Kidney (tissue), 14 donors: ENCODE measurements around the gene BACH2. TPM values are rescaled to one million over a fixed set of nuclear protein-coding genes. Genes with fewer than 3 reads are reported as not detected.

Experiments used
- DNase-seq, 5 donors: peaks; one replicate each; pipeline ENCODE4 v3.0.0-alpha.2; 2013 to 2020
- FAIRE-seq: peaks from 2 replicates; lab custom pipeline; 2012; peaks lifted over from hg19 to GRCh38; lab: Jason Lieb, UNC
- H3K27ac ChIP-seq, 2 donors: one replicate each; pipeline ENCODE4 v1.7.0; 2013; ENCODE audit warnings: low read depth in 2 of 2, low read length in 2 of 2, inconsistent platforms in 1 of 2
- H3K27me3 ChIP-seq: one replicate; pipeline ENCODE4 v1.7.1; 2013; ENCODE audit warnings: low read length, inconsistent platforms; ENCODE audit not compliant: control insufficient read depth, insufficient read depth
- H3K36me3 ChIP-seq, 3 donors: one replicate each; pipeline versions ENCODE4 v1.7.0 to v1.7.1; 2013; ENCODE audit warnings: low read length in 3 of 3, control low read depth in 1 of 3, inconsistent platforms in 1 of 3; ENCODE audit not compliant: insufficient read depth in 3 of 3, control insufficient read depth in 2 of 3
- H3K4me1 ChIP-seq, 3 donors: one replicate each; pipeline versions ENCODE4 v1.7.0 to v1.7.1; 2013; ENCODE audit warnings: low read length in 3 of 3, inconsistent platforms in 1 of 3, low read depth in 1 of 3; ENCODE audit not compliant: control insufficient read depth in 2 of 3, insufficient read depth in 2 of 3
- H3K4me3 ChIP-seq, 3 donors: one replicate each; pipeline versions ENCODE4 v1.7.0 to v1.8.1; 2013; ENCODE audit warnings: low read length in 3 of 3, control low read depth in 1 of 3, inconsistent platforms in 1 of 3
- H3K9ac ChIP-seq, 3 donors: one replicate each; pipeline versions ENCODE4 v1.7.0 to v1.7.1; 2013; ENCODE audit warnings: low read length in 3 of 3, control low read depth in 1 of 3, inconsistent platforms in 1 of 3
- H3K9me3 ChIP-seq, 3 donors: one replicate each; pipeline versions ENCODE4 v1.7.0 to v1.7.1; 2013; ENCODE audit warnings: low read length in 3 of 3, control low read depth in 1 of 3, inconsistent platforms in 1 of 3; ENCODE audit not compliant: control insufficient read depth in 2 of 3, insufficient read depth in 1 of 3
- intact Hi-C: fragments of 100-400 bp; cut with DNase I; formaldehyde crosslinking; loops from one replicate; pipeline ENCODE4 v1.11.1; 2022
- polyA plus RNA-seq: library from polyadenylated mRNA; stranded (reverse); fragments of 350-450 nt; fragmentation: Illumina TruSeq; extraction: RNeasy Lipid Tissue Mini Kit (QIAGEN cat#74804); gene quantifications from one replicate; pipeline ENCODE4 v1.2.3, GENCODE V29; 2014; ENCODE audit warnings: low read depth, low replicate concordance; ENCODE audit not compliant: insufficient read depth
- total RNA-seq: library from RNA; stranded (reverse); fragmentation: NEBNext Ultra II Directional; extraction: Animal tissue kit (Norgen Biotek cat#: 25700); gene quantifications from one replicate; pipeline ENCODE4 v1.2.1, GENCODE V29; 2021
- TF ChIP-seq, protein P1 (sequence below): IDR thresholded peaks from 3 replicates; pipeline ENCODE4 v1.5.1; 2012; ENCODE audit warnings: mild to moderate bottlenecking, moderate library complexity, borderline replicate concordance; ENCODE audit not compliant: insufficient read depth; ENCODE audit errors: extremely low read depth
- donor health status: control.
- donor health status: control.
- donor health status: control.
- donor health status: control.
- donor health status: control.
- donor health status: DM: yes; HTN: yes; CAD: no.
- donor health status: Normal renal cell carcinoma (clear cell type).

Gene BACH2
- total and polyA plus RNA-seq, 2 donors from 2014 or later: 0.32 to 6.9 TPM

DNA sequence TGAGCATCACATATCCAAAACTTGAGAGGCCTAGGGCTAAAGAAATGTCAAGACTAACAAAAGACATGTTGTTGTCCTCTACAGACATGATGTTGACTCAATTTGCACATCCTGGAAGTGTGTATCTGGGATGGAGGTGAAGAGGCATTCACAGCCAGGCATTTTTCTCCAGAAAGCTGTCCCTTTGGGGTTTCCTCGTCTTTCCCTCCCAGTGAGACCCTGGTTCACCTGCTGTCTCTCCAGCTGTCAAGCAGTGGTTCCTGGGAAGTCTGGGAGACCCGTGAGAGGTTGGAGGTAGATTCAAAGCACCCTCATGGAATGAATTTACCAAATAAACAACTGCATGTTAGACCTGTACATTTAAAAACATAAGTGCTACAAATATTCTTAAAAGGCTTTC is 32.1 kb downstream of the BACH2 start:
- FAIRE-seq (no peak), DNase-seq (no peak)
- Histone ChIP-seq H3K9me3 (no peaks in the 10 kb centered on the region), H3K36me3 (no peaks in the 10 kb centered on the region), H3K4me3 (no peak overlapping the region), H3K9ac (no peak overlapping the region), H3K4me1 (no peaks in the 10 kb centered on the region), H3K27ac (no peak overlapping the region), H3K27me3 (no peaks in the 10 kb centered on the region)
- intact Hi-C loops: no loop called here
- TF ChIP-seq, protein P1, sequence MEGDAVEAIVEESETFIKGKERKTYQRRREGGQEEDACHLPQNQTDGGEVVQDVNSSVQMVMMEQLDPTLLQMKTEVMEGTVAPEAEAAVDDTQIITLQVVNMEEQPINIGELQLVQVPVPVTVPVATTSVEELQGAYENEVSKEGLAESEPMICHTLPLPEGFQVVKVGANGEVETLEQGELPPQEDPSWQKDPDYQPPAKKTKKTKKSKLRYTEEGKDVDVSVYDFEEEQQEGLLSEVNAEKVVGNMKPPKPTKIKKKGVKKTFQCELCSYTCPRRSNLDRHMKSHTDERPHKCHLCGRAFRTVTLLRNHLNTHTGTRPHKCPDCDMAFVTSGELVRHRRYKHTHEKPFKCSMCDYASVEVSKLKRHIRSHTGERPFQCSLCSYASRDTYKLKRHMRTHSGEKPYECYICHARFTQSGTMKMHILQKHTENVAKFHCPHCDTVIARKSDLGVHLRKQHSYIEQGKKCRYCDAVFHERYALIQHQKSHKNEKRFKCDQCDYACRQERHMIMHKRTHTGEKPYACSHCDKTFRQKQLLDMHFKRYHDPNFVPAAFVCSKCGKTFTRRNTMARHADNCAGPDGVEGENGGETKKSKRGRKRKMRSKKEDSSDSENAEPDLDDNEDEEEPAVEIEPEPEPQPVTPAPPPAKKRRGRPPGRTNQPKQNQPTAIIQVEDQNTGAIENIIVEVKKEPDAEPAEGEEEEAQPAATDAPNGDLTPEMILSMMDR: no peak

DNA sequence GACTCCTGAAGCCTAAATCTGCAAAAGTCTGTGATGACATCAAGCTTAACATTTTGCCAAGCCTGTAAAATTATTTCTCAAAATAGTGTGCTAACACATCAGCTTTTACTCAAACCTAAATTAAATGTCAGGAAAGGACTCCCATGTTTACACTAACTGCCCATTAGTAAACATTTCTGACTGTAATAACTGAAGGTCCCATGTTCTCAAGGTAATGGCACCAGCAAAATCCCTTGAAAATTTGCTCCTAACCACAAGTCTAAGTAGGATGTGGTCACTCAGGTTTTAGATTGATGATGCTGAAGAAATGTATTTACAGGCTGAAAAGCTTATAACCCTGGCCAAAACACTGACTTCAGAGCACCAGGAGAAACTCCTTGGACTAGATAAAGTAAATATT is 33.0 kb downstream of the BACH2 start:
- TF ChIP-seq, protein P1: no peak
- Histone ChIP-seq H3K9me3 (no peaks in the 10 kb centered on the region), H3K27ac (no peak overlapping the region), H3K27me3 (no peaks in the 10 kb centered on the region), H3K9ac (no peak overlapping the region), H3K4me3 (no peak overlapping the region), H3K4me1 (no peaks in the 10 kb centered on the region), H3K36me3 (no peaks in the 10 kb centered on the region)
- intact Hi-C loops: no loop called here
- DNase-seq (no peak), FAIRE-seq (no peak)

DNA sequence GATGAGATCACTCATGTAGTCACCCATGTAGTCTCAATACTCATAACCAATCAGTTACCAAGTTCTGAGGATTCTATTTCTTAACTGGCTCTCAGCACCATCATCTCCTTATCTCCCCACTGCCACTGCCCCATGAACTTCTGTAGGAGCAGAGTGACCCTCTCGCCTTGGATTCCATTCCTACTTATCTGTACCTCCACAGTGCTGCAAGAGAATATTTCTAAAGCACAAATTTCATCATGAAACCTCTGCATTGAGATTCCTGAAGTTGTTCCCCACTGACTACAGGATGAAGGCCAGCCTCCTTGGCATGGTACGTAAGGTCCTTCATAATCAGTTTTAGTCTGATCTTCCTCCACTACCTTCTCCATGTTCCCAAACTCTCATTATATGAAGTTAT is 34.8 kb downstream of the BACH2 start:
- TF ChIP-seq, protein P1: no peak
- Histone ChIP-seq H3K9me3 (no peaks in the 10 kb centered on the region), H3K4me1 (no peaks in the 10 kb centered on the region), H3K36me3 (no peaks in the 10 kb centered on the region), H3K27me3 (no peaks in the 10 kb centered on the region), H3K27ac (no peak overlapping the region), H3K9ac (no peak overlapping the region), H3K4me3 (no peak overlapping the region)
- no peak for DNase-seq
- FAIRE-seq: no peak
- intact Hi-C loops: no loop called here

DNA sequence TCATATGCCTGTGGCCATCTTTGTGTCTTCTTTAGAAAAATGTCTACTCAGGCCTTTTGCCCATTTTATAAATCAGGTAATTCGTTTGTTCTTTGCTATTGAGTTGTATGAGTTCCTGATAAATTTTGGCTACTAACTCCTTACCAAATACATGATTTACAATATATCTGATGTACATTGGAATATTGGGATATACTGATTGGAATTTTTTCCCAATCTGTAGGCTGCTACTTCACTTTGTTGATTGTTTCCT is 39.2 kb downstream of the BACH2 start:
- Histone ChIP-seq H3K9ac (no peak overlapping the region), H3K36me3 (no peaks in the 10 kb centered on the region), H3K4me1 (no peaks in the 10 kb centered on the region), H3K27ac (no peak overlapping the region), H3K9me3 (no peaks in the 10 kb centered on the region), H3K4me3 (no peak overlapping the region), H3K27me3 (no peaks in the 10 kb centered on the region)
- FAIRE-seq: no peak
- DNase-seq: no peak
- intact Hi-C loops: no loop called here
- TF ChIP-seq, protein P1: no peak
